CD4-positive, alpha-beta memory T cell (primary cell): ENCODE results near the gene MISP. TPM values are rescaled to one million over a fixed set of nuclear protein-coding genes. Genes with fewer than 3 reads are reported as not detected.

Experiments used
- CTCF ChIA-PET: fragments of 350-600 bp; sonication (Branson Sonifier 250); formaldehyde crosslinking; loops from one replicate; lab custom pipeline; 2021; ENCODE audit warnings: inconsistent platforms; ENCODE audit not compliant: partially characterized antibody; lab: Charles Lee
- POLR2A ChIA-PET: fragments of 350-600 bp; sonication (Branson Sonifier 250); formaldehyde crosslinking; loops from one replicate; lab custom pipeline; 2021; ENCODE audit not compliant: partially characterized antibody; lab: Charles Lee
- DNase-seq, 5 donors: peaks; one replicate each; pipeline versions ENCODE4 v3.0.0 to v3.0.0-alpha.2; 2020 to 2022; ENCODE audit warnings: mixed read lengths in 1 of 5
- H3K27ac ChIP-seq: one replicate; pipeline ENCODE4 v1.7.0; 2013; ENCODE audit warnings: low read depth, low read length
- H3K27me3 ChIP-seq: 2 replicates; pipeline ENCODE4 v1.7.0; 2013; ENCODE audit warnings: mild to moderate bottlenecking, low read length, moderate library complexity; ENCODE audit not compliant: insufficient read depth
- H3K36me3 ChIP-seq: 2 replicates; pipeline ENCODE4 v1.7.0; 2013; ENCODE audit warnings: mild to moderate bottlenecking, low read length, moderate library complexity; ENCODE audit not compliant: insufficient read depth
- H3K4me1 ChIP-seq: 2 replicates; pipeline ENCODE4 v1.7.0; 2013; ENCODE audit warnings: mild to moderate bottlenecking, low read length, moderate library complexity; ENCODE audit not compliant: insufficient read depth
- H3K4me3 ChIP-seq, 2 donors: one replicate each; pipeline ENCODE4 v1.7.0; 2013; ENCODE audit warnings: low read length in 2 of 2, mild to moderate bottlenecking in 1 of 2
- H3K9me3 ChIP-seq, 2 donors: one replicate each; pipeline ENCODE4 v1.7.0; 2013; ENCODE audit warnings: low read length in 2 of 2, control low read depth in 1 of 2; ENCODE audit not compliant: control insufficient read depth in 1 of 2
- H3K27ac Mint-ChIP-seq, 7 donors: one replicate each; pipeline ENCODE4 v1.8.0; 2020 to 2021; ENCODE audit warnings: mixed read lengths in 7 of 7, mild to moderate bottlenecking in 6 of 7, inconsistent platforms in 3 of 7, moderate library complexity in 3 of 7
- H3K27me3 Mint-ChIP-seq, 2 donors: one replicate each; pipeline ENCODE4 v1.8.0; 2020 to 2021; ENCODE audit warnings: mixed read lengths in 2 of 2
- H3K36me3 Mint-ChIP-seq, 2 donors: one replicate each; pipeline ENCODE4 v1.8.0; 2020 to 2021; ENCODE audit warnings: mixed read lengths in 2 of 2, inconsistent platforms in 1 of 2, mild to moderate bottlenecking in 1 of 2
- H3K4me1 Mint-ChIP-seq, 4 donors: one replicate each; pipeline ENCODE4 v1.8.0; 2020 to 2021; ENCODE audit warnings: mixed read lengths in 4 of 4, mild to moderate bottlenecking in 1 of 4
- H3K4me3 Mint-ChIP-seq, 8 donors: one replicate each; pipeline ENCODE4 v1.8.0; 2020 to 2021; ENCODE audit warnings: mixed read lengths in 8 of 8, mild to moderate bottlenecking in 7 of 8, moderate library complexity in 6 of 8, inconsistent platforms in 3 of 8
- H3K9me3 Mint-ChIP-seq, 8 donors: one replicate each; pipeline ENCODE4 v1.8.0; 2020 to 2021; ENCODE audit warnings: mixed read lengths in 8 of 8, mild to moderate bottlenecking in 5 of 8, inconsistent platforms in 3 of 8, moderate library complexity in 1 of 8
- intact Hi-C: fragments of 100-400 bp; cut with micrococcal nuclease; formaldehyde crosslinking; loops from one replicate; pipeline ENCODE4 v1.15.1; 2023
- polyA plus RNA-seq, 2 donors: library from polyadenylated mRNA; unstranded; fragments of 300-500 nt; fragmentation: Illumina TruSeq; gene quantifications; one replicate each; pipeline ENCODE4 v1.2.3, GENCODE V29; 2021
- total RNA-seq, 2 experiments: library from RNA; stranded (reverse); gene quantifications; one replicate each; pipeline ENCODE4 v1.2.3, GENCODE V29; 2021

MISP gene
- total and polyA plus RNA-seq, 4 experiments from 2014 or later = not detected

DNA sequence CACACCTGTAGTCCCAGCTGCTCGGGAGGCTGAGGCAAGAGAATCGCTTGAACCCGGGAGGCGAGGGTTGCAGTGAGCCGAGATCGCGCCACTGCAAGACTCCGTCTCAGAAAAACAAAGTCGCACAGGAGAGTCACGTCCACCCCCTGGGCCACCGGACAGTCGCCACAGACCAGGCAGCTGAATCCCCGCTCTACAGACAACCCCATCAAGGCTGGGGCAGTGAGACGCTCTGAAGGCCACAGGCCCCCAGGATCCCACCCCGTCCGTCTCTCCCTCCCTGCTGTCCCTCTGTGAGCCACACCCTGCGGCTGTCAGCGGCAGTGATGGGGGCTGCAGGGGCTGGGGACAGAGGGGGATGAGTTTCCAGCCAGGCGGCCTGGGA is 30.9 kb downstream of the MISP start:
- intact Hi-C loops = no loop called here
- Mint-ChIP-seq H3K4me1 (no peaks in the 10 kb centered on the region), H3K9me3 (peaks cover 0 to 2% (median 0%) of the 10 kb centered on the region in 8 donors), H3K27me3 (peaks cover 0 to 3% of the 10 kb centered on the region in 2 donors), H3K27ac (no peak overlapping the region), H3K4me3 (no peak overlapping the region), H3K36me3 (no peaks in the 10 kb centered on the region)
- Histone ChIP-seq H3K27ac (no peak overlapping the region), H3K27me3 (no peaks in the 10 kb centered on the region), H3K4me3 (no peak overlapping the region), H3K9me3 (no peaks in the 10 kb centered on the region), H3K4me1 (no peaks in the 10 kb centered on the region), H3K36me3 (no peaks in the 10 kb centered on the region)
- DNase-seq = no peak
- POLR2A ChIA-PET = no interaction called here
- CTCF ChIA-PET = no interaction called here

DNA sequence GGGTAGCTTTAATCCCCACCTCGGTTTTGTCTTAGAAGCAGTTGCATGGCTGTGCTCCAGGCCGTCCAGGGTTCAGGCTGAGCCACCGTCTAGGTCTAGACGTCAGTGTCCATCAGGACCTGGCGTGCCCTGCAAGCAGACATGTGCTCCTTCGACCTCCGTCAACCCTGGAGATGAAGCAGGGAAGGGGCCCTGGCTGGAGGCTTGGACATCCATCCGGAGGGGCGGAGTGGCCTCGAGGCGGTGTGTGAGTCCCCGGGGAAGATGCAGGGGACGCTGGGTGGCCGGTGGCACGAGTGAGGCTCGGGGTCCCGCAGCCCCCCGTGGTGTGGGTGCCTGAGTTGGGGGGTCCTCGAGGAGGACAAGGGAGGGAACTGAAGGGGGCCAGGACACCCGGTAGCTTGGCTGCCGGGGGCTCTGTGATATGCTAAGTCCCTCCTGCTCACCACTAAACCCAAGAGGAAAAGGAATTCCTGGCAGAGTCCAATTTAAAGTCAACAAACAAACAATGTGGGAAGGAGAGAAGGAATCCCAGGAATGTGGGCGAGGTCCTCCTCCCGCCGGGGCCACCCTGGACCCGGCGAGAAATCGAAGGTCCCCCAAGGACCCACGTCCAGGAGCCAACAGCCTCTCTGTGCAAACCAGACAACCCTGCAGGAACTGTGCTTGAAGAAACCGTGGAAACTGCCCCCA is 31.4 kb downstream of the MISP start:
- Mint-ChIP-seq H3K4me1 (no peaks in the 10 kb centered on the region), H3K27me3 (peaks cover 0 to 3% of the 10 kb centered on the region in 2 donors)
- POLR2A ChIA-PET = no interaction called here

DNA sequence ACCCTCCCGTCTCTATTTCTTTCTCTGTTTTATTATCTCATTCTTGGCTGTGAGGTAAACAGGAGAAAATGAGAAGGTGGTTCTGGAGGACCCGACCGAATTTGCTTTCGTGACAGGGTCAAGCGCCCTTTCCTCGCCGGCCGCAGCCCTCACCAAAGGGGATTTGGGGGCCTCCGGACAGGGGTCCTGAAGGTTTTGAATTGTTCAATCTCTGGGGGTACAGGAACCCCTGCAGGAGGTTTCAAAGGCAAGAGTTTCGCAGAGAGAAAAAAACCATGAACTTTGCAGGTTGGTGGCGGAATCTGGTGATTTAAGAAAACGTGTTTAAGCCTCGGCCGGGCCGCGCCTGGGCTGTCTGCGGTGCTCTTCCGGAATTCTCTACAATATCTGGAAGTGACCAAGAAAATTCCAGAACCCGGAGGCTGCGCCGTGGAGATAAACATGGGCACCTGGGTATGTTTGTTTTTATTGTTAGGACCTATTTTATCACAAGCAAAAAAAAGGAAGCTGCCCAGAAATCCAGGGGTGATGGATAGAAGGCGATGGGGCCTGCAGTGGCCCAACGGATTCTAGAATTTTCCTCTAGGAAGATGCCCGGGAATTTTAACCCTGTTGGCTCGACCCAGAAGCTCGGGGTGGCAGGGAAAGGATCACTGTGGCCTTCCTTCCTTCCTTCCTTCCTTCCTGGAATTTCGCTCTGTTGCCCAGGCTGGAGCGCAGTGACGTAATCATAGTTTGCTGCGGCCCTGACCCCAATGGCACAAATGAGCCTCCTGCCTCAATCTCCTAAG is 32.2 kb downstream of the MISP start:
- Histone ChIP-seq H3K27me3 (no peaks in the 10 kb centered on the region), H3K4me1 (no peaks in the 10 kb centered on the region), H3K27ac (no peak overlapping the region), H3K36me3 (no peaks in the 10 kb centered on the region), H3K9me3 (no peaks in the 10 kb centered on the region), H3K4me3 (no peak overlapping the region)
- peaks cover 0 to 2% (median 0%) of the 10 kb centered on the region in 8 donors for H3K9me3 Mint-ChIP-seq
- intact Hi-C loops = no loop called here
- POLR2A ChIA-PET = no interaction called here
- H3K4me1 Mint-ChIP-seq = no peaks in the 10 kb centered on the region
- H3K4me3 Mint-ChIP-seq = no peak overlapping the region
- peaks cover 0 to 3% of the 10 kb centered on the region in 2 donors for H3K27me3 Mint-ChIP-seq
- CTCF ChIA-PET = no interaction called here
- DNase-seq = no peak
- no peak overlapping the region for H3K27ac Mint-ChIP-seq
- H3K36me3 Mint-ChIP-seq = no peaks in the 10 kb centered on the region

More for the DNA sequence above, 31.4 kb downstream of the MISP start:
- no peaks in the 10 kb centered on the region for H3K36me3 Mint-ChIP-seq
- DNase-seq = no peak
- no peaks in the 10 kb centered on the region for H3K4me1 ChIP-seq
- H3K27ac ChIP-seq = no peak overlapping the region
- no peak overlapping the region for H3K4me3 Mint-ChIP-seq
- peaks cover 0 to 2% (median 0%) of the 10 kb centered on the region in 8 donors for H3K9me3 Mint-ChIP-seq
- no peak overlapping the region for H3K4me3 ChIP-seq
- no peaks in the 10 kb centered on the region for H3K9me3 ChIP-seq
- intact Hi-C loops = no loop called here
- no peaks in the 10 kb centered on the region for H3K27me3 ChIP-seq
- no peak overlapping the region for H3K27ac Mint-ChIP-seq
- CTCF ChIA-PET = no interaction called here
- no peaks in the 10 kb centered on the region for H3K36me3 ChIP-seq

DNA sequence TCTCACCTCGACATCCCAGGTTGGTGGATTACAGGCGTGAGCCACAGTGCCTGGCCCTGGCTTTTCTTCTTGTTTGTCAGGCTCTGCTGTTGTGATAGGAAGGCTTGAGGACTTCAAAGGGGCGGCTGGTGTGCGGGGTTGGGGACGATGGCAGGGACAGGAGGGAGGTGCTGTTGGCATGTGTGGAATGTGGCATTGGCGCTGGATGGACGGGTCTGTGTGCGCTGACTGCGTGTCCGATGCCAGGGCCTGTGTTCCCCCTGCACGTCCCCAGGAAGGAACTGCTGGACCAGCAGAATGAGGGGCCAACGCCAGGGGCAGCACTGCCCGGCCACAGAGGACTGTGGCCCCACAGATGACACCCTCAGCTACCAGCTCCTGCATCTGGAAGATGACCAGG is 33.6 kb downstream of the MISP start:
- ChIA-PET CTCF (interaction anchor here (1.0 kb wide), 1 partner anchor 14 kb away, joined by 4 read pairs; no protein-coding TSS in a partner anchor), POLR2A (no interaction called here)
- no peaks in the 10 kb centered on the region for H3K36me3 ChIP-seq
- no peak overlapping the region for H3K4me3 ChIP-seq
- intact Hi-C loops = no loop called here
- Mint-ChIP-seq H3K27ac (no peak overlapping the region), H3K36me3 (no peaks in the 10 kb centered on the region), H3K4me1 (no peaks in the 10 kb centered on the region), H3K27me3 (peaks cover 0 to 3% of the 10 kb centered on the region in 2 donors), H3K4me3 (no peak overlapping the region), H3K9me3 (no peaks in the 10 kb centered on the region)
- H3K27ac ChIP-seq = no peak overlapping the region
- H3K4me1 ChIP-seq = no peaks in the 10 kb centered on the region
- peak in 1 of 5 donors; percentile 5 for DNase-seq
- no peaks in the 10 kb centered on the region for H3K9me3 ChIP-seq
- H3K27me3 ChIP-seq = no peaks in the 10 kb centered on the region

DNA sequence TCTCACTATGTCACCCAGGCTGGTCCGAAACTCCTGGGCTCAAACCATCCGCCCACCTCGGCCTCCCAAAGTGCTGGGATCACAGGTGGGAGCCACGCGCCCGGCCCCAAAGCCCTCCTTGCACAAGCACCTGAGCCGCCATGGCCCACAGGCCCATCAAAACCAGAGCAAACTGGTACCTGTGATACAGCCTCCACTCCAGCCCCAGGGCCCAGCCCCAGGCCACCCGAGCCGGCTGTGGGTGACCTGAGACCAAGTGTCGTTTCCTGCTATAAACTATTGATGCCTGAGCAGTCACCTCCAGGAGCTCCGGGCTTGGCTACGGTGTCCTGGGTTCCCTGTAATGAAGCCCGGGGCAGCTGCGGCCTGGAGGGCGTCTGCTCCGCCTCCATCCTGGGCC is 36.6 kb downstream of the MISP start:
- H3K36me3 Mint-ChIP-seq = no peaks in the 10 kb centered on the region
- intact Hi-C loops = no loop called here
- no peaks in the 10 kb centered on the region for H3K4me1 Mint-ChIP-seq
- Histone ChIP-seq H3K4me3 (no peak overlapping the region), H3K27me3 (no peaks in the 10 kb centered on the region), H3K4me1 (no peaks in the 10 kb centered on the region), H3K27ac (no peak overlapping the region), H3K36me3 (no peaks in the 10 kb centered on the region), H3K9me3 (no peaks in the 10 kb centered on the region)
- ChIA-PET POLR2A (no interaction called here), CTCF (interaction anchor here (1.0 kb wide), 1 partner anchor 70 kb away, joined by 3 read pairs; no protein-coding TSS in a partner anchor)
- no peak overlapping the region for H3K27ac Mint-ChIP-seq
- H3K4me3 Mint-ChIP-seq = no peak overlapping the region
- peak in 1 of 5 donors; percentile 23 for DNase-seq
- no peaks in the 10 kb centered on the region for H3K9me3 Mint-ChIP-seq
- H3K27me3 Mint-ChIP-seq = no peaks in the 10 kb centered on the region

DNA sequence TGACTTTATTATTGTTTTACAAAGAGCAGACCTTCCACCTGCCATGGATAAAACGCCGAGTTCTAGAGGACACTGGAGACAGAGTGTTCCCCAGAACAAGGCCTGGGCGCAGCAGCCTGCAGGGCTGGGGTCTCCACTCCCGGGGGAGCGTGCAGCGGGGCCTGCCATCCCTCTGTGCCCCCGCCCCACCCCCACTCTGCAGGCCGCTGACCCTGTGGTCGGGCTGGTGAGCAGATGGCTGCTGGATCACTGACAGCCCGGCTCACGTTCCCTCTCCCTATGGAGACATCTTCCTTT is 37.7 kb downstream of the MISP start:
- peak overlapping the region in 1 of 7 donors; percentile 57 for H3K27ac Mint-ChIP-seq
- no peak for DNase-seq

DNA sequence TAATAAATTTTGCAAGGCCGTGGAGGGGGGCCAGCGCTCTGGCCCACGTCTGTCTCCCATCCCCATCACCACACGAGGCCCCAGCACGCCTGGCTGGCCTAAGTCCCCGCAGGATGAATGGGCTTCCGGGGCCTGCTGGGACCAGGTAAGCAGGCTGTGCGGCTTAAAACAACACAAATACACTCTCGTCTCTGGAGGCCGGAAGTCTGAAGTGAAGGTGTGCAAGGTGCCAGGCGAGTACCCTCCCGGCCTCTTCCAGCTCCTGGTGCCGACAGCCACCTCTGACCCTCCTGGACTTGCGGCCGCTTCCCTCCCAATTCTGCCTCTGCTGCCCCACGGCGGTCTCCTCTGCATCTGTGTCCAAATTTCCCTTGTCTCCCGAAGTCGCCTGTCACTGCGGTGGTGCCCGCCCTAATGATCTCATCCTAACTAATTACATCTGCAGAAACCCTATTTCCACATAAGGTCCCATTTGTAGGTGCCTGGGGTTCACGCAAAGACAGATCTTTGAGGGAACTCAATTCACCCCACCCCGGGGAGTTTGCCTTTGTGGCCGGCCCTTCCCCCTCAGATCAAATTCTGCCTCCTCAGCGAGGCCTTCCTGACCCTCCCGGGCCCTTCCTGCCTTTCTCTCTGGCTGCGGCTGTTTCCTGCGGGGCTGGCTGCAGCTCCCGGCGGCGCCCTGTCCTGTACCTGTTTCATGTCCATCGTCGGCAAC is 38.2 kb downstream of the MISP start:
- no peaks in the 10 kb centered on the region for H3K9me3 ChIP-seq
- no peaks in the 10 kb centered on the region for H3K4me1 ChIP-seq
- H3K27me3 Mint-ChIP-seq = no peaks in the 10 kb centered on the region
- POLR2A ChIA-PET = no interaction called here
- H3K4me3 ChIP-seq = no peak overlapping the region
- no peaks in the 10 kb centered on the region for H3K36me3 ChIP-seq
- H3K36me3 Mint-ChIP-seq = no peaks in the 10 kb centered on the region
- H3K27me3 ChIP-seq = no peaks in the 10 kb centered on the region
- intact Hi-C loops = no loop called here
- CTCF ChIA-PET = no interaction called here
- peak overlapping the region in 1 of 7 donors; percentile 57 for H3K27ac Mint-ChIP-seq
- peak in 1 of 5 donors; percentile 31 for DNase-seq
- H3K4me1 Mint-ChIP-seq = no peaks in the 10 kb centered on the region
- peak overlapping the region in 1 of 8 donors; percentile 25 for H3K4me3 Mint-ChIP-seq
- H3K27ac ChIP-seq = no peak overlapping the region
- H3K9me3 Mint-ChIP-seq = no peaks in the 10 kb centered on the region

More for the DNA sequence above, 37.7 kb downstream of the MISP start:
- POLR2A ChIA-PET = no interaction called here
- Histone ChIP-seq H3K27ac (no peak overlapping the region), H3K4me3 (no peak overlapping the region), H3K4me1 (no peaks in the 10 kb centered on the region), H3K36me3 (no peaks in the 10 kb centered on the region), H3K9me3 (no peaks in the 10 kb centered on the region), H3K27me3 (no peaks in the 10 kb centered on the region)
- Mint-ChIP-seq H3K9me3 (no peaks in the 10 kb centered on the region), H3K36me3 (no peaks in the 10 kb centered on the region), H3K4me3 (peak overlapping the region in 1 of 8 donors; percentile 25), H3K27me3 (no peaks in the 10 kb centered on the region), H3K4me1 (no peaks in the 10 kb centered on the region)
- intact Hi-C loops = no loop called here
- CTCF ChIA-PET = no interaction called here
